ENCODE measurements around the gene PXDN.

DNA sequence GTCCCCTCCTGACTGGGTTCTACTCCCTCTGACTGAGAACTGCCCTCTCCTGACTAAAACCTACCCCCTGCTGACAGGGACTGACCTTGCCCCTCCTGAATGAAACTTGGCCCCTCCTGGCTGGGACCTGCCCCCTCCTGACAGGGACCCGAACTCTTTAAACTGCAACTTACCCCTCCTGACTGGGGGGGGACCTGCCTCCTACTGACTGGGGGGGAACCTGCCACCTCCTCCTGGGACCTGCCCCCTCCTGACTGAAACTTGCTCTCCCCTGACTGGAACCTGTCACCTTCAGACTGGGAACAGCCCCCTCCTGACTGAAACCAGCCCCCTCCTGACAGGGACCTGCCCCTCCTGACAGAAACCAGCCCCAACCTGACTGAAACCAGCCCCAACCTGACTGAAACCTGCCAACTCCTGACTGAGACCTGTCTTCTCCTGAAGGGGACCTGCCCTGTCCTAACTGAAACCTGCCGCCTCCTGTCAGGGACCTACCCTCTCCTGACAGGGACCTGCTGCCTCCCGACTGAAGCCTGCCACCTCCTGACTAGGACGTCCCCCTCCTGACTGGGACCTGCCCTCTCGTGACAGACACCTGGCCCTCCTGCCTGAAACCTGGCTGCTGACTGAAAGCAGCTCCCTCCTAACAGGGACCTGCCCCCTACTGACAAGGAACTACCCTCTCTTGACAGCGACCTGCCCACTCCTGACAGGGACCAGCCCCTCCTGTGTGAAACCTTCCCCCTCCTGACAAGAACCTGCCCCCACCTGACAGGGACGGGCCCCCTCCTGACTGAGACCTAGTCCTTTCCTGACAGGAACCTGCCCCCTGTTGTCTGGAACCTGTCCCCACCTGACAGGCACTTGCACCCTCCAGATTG, 87.1 kb downstream of the PXDN start:
- TF ChIP-seq GATAD1 (CRISPR knock-in tag; IDR thresholded peaks at IDR 0.05) (no peak), CREM (IDR thresholded peaks at IDR 0.05) (no peak), CREM (CRISPR knock-in tag; IDR thresholded peaks at IDR 0.05) (no peak), HDAC6 (IDR thresholded peaks at IDR 0.05; ENCODE audit: low read depth, low read length) (no peak), ZNF510 (CRISPR knock-in tag; IDR thresholded peaks at IDR 0.05; ENCODE audit: low read depth) (no peak), TBL1XR1 (IDR thresholded peaks at IDR 0.05; ENCODE audit: borderline replicate concordance, low read length, partially characterized antibody) (no peak)
- TF ChIP-seq, protein P1, sequence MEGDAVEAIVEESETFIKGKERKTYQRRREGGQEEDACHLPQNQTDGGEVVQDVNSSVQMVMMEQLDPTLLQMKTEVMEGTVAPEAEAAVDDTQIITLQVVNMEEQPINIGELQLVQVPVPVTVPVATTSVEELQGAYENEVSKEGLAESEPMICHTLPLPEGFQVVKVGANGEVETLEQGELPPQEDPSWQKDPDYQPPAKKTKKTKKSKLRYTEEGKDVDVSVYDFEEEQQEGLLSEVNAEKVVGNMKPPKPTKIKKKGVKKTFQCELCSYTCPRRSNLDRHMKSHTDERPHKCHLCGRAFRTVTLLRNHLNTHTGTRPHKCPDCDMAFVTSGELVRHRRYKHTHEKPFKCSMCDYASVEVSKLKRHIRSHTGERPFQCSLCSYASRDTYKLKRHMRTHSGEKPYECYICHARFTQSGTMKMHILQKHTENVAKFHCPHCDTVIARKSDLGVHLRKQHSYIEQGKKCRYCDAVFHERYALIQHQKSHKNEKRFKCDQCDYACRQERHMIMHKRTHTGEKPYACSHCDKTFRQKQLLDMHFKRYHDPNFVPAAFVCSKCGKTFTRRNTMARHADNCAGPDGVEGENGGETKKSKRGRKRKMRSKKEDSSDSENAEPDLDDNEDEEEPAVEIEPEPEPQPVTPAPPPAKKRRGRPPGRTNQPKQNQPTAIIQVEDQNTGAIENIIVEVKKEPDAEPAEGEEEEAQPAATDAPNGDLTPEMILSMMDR (CRISPR knock-in tag; IDR thresholded peaks at IDR 0.05) = no peak
- TF ChIP-seq, protein P2, sequence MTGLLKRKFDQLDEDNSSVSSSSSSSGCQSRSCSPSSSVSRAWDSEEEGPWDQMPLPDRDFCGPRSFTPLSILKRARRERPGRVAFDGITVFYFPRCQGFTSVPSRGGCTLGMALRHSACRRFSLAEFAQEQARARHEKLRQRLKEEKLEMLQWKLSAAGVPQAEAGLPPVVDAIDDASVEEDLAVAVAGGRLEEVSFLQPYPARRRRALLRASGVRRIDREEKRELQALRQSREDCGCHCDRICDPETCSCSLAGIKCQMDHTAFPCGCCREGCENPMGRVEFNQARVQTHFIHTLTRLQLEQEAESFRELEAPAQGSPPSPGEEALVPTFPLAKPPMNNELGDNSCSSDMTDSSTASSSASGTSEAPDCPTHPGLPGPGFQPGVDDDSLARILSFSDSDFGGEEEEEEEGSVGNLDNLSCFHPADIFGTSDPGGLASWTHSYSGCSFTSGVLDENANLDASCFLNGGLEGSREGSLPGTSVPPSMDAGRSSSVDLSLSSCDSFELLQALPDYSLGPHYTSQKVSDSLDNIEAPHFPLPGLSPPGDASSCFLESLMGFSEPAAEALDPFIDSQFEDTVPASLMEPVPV (CRISPR knock-in tag; IDR thresholded peaks at IDR 0.05) = no peak
- TF ChIP-seq, protein P3, sequence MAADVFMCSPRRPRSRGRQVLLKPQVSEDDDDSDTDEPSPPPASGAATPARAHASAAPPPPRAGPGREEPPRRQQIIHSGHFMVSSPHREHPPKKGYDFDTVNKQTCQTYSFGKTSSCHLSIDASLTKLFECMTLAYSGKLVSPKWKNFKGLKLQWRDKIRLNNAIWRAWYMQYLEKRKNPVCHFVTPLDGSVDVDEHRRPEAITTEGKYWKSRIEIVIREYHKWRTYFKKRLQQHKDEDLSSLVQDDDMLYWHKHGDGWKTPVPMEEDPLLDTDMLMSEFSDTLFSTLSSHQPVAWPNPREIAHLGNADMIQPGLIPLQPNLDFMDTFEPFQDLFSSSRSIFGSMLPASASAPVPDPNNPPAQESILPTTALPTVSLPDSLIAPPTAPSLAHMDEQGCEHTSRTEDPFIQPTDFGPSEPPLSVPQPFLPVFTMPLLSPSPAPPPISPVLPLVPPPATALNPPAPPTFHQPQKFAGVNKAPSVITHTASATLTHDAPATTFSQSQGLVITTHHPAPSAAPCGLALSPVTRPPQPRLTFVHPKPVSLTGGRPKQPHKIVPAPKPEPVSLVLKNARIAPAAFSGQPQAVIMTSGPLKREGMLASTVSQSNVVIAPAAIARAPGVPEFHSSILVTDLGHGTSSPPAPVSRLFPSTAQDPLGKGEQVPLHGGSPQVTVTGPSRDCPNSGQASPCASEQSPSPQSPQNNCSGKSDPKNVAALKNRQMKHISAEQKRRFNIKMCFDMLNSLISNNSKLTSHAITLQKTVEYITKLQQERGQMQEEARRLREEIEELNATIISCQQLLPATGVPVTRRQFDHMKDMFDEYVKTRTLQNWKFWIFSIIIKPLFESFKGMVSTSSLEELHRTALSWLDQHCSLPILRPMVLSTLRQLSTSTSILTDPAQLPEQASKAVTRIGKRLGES (CRISPR knock-in tag; IDR thresholded peaks at IDR 0.05; ENCODE audit: borderline replicate concordance) = no peak
- TF ChIP-seq, protein P4, sequence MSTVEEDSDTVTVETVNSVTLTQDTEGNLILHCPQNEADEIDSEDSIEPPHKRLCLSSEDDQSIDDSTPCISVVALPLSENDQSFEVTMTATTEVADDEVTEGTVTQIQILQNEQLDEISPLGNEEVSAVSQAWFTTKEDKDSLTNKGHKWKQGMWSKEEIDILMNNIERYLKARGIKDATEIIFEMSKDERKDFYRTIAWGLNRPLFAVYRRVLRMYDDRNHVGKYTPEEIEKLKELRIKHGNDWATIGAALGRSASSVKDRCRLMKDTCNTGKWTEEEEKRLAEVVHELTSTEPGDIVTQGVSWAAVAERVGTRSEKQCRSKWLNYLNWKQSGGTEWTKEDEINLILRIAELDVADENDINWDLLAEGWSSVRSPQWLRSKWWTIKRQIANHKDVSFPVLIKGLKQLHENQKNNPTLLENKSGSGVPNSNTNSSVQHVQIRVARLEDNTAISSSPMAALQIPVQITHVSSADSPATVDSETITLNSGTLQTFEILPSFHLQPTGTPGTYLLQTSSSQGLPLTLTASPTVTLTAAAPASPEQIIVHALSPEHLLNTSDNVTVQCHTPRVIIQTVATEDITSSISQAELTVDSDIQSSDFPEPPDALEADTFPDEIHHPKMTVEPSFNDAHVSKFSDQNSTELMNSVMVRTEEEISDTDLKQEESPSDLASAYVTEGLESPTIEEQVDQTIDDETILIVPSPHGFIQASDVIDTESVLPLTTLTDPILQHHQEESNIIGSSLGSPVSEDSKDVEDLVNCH (CRISPR knock-in tag; IDR thresholded peaks at IDR 0.05) = no peak
- TF ChIP-seq, protein P5, sequence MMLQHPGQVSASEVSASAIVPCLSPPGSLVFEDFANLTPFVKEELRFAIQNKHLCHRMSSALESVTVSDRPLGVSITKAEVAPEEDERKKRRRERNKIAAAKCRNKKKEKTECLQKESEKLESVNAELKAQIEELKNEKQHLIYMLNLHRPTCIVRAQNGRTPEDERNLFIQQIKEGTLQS (CRISPR knock-in tag; IDR thresholded peaks at IDR 0.05) = no peak
